GM21526 (cell line): ENCODE results near the gene REXO4.
"Not testable (repeated sequence)": the region's sequence is repeated elsewhere in the genome, so short reads cannot be mapped to it uniquely, and the experiment has no call there.

Experiments used
- ATAC-seq: cut with Tn5 transposase; IDR thresholded peaks from one replicate; pipeline ENCODE4 v1.9.1; 2021; ENCODE audit warnings: moderate library complexity; ENCODE audit not compliant: unreplicated experiment, low FRiP score

The REXO4 gene

DNA sequence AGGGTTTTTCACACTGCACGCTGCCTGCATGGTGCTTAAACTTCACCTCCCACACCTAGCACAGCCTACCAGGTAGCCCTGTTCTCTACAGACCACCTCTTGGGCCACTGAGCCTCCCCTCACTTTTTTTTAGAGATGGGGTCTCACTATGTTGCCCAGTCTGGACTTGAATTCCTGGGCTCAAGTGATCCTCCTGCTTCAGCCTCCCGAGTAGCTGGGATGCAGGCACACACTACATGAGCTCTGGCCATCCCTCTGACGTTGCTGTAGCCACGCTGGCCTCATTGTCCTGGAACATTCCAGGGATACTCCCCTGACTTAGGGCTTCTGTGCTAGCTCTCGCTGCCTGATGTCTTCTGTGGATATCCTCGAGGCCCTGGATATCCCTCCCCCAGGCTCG lies 34.8 kb upstream of the REXO4 start:
- ATAC-seq = no peak

DNA sequence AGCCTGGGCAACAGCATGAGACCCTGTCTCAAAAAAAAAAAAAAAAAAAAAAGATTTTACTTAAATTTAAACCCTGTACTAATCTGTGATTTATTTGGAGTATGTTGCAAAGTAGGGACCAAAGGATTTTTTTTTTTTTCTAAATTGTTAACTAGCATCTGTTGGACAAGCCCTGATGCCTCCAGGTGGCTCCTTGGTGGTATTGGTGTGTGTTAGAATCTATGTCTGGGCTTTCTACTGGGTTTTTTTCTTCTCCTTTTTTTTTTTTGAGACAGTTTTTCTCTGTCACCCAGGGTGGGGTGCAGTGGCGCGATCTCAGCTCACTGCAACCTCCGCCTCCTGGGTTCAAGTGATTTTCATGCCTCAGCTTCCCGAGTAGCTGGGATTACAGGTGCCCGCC lies 34.1 kb upstream of the REXO4 start:
- ATAC-seq = not testable (repeated sequence)

DNA sequence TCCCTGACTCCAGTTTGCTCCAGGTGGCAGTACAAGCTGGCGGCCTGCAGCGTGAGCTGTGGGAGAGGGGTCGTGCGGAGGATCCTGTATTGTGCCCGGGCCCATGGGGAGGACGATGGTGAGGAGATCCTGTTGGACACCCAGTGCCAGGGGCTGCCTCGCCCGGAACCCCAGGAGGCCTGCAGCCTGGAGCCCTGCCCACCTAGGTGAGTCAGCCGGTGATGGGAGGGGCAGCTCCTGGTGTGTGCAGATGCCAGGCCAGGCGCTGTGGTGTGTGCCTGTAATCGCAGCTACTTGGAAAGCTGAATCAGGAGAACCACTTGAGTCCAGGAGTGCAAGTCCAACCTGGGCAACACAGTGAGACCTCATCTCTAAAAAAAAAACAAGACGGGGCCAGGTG lies 31.9 kb upstream of the REXO4 start:
- no peak for ATAC-seq

DNA sequence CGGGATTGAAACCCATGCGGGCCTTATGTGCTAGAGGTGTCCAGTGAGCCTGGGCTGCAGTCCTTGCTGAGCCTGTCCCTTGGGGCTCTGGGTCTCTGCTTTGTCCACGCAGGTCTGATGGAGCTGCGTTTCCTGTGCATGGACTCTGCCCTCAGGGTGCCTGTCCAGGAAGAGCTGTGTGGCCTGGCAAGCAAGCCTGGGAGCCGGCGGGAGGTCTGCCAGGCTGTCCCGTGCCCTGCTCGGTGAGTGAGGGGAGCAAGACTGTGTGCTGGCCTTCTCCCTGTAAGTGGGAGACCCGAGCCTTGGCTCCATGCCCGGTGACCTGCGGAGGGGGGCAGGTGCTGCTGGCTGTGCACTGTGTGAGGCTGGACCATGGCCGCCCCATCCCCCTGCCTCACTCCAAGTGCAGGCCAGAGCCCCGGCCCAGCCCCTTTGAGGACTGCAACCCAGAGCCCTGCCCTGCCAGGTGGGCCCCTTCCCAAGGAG lies 30.7 kb upstream of the REXO4 start:
- no peak for ATAC-seq

DNA sequence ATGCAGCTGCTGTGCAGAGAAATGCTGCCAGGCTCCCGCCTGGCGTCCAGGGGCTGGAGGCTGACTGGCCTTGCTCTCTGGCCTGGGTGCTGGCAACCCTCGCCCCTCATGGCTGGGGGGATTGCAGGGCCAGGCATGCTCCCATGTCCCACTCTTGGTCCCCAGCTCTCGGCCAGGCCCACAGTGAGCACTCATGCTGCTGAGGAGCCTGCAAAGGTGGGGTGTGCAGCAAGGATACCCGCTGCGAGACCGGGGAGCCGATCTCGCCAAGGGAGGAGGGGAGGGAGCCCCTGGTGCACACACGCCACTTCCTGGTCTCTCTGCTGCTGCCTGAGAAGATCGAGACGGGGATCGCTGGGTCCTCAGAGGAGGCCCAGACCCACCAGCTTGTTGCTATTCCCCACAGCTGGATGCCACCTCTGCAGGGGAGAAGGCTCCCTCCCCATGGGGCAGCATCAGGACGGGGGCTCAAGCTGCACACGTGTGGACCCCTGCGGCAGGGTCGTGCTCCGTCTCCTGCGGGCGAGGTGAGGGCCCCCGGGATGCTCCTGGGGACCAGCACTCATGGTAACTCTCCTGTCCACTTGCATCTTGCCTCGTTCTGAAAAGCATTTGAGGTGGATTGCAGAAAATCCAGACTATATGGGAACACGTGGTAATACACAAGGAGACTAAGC lies 27.6 kb upstream of the REXO4 start:
- no peak for ATAC-seq

DNA sequence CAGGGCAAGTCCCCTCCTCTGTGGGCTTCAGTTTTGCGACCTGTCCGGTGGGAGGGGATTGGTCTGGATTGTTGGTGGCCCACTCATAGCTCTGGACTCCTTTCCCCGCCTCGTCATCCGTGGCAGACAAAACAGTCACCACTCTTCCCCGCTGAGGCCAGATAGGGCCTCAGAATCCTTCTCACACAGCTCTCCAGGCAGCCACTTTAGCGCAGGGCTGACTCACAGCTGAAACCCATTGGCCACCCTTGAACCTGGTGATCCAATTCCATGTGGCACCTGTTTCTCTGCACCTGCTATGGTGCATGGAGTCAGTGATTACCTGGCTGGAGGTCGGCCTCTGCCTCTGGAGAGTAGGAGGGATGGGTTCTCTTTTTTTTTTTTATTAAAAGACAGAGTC lies 26.2 kb upstream of the REXO4 start:
- no peak for ATAC-seq

DNA sequence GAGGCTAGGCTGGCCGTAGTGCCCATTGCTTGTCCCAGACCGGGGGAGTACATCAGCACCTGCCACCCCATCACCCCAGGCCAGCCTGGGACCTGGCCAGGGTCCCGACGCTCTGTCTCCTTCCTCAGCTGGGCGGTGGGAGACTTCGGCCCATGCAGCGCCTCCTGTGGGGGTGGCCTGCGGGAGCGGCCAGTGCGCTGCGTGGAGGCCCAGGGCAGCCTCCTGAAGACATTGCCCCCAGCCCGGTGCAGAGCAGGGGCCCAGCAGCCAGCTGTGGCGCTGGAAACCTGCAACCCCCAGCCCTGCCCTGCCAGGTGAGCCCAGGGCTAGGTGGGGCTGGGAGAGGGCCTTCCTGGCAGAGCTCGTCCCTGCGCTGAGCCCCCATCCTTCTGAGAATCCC lies 25.4 kb upstream of the REXO4 start:
- no peak for ATAC-seq

DNA sequence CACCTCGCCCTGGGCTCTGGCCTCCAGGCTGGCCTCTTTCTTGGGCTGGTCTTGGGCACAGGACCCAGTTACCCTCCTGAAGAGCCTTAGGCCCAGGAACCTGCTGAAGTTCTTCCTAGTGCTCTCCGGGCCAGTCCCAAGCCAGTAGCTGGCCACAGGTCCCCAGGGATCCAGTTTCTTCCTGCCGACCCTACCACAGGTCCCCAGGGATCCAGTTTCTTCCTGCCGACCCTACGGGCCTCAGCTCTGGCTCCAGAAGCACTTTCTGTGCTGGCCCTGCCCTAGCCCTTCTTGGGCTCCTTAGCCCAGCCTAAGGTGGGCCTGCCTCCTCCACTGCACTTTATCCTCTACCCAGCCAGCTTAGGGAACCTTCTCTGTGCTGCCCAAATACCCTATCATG lies 23.8 kb upstream of the REXO4 start:
- no peak for ATAC-seq

DNA sequence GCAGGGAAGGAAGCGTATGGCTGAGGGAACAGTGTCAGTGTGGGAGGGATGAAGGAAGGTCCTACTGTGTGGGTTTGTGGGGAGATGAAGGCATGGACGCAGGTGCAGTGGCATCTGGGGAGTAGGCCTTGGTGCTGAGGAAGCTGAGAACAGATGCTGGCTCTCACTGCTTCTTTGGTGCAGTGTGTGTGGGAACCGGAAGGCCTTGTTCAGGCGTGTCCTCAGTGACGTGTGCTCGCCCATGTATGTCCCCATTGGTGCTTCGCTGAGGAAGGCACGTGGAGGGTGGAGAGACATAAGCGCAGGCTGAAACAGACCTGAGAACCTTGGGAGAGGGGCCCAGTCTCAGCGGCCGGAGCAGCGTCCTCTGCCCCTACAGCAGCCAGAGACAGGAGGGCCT lies 23.1 kb upstream of the REXO4 start:
- ATAC-seq = no peak

DNA sequence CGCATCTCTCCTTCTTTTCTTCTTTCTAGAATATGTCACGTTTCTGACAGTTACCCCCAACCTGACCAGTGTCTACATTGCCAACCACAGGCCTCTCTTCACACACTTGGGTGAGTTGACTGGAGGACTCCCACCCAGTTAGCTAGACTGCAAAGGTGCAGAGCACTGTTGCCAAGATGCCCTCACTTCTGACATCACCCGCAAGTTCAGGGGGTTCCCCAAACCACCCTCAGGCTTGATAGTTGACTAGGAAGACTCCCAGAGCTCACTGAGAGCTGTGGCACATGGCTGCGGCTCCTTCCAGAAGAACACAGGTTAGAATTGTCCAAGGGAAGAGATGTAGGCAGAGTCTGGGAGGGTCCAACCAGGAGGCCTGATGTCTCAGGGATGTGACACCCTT lies 21.5 kb upstream of the REXO4 start:
- no peak for ATAC-seq

DNA sequence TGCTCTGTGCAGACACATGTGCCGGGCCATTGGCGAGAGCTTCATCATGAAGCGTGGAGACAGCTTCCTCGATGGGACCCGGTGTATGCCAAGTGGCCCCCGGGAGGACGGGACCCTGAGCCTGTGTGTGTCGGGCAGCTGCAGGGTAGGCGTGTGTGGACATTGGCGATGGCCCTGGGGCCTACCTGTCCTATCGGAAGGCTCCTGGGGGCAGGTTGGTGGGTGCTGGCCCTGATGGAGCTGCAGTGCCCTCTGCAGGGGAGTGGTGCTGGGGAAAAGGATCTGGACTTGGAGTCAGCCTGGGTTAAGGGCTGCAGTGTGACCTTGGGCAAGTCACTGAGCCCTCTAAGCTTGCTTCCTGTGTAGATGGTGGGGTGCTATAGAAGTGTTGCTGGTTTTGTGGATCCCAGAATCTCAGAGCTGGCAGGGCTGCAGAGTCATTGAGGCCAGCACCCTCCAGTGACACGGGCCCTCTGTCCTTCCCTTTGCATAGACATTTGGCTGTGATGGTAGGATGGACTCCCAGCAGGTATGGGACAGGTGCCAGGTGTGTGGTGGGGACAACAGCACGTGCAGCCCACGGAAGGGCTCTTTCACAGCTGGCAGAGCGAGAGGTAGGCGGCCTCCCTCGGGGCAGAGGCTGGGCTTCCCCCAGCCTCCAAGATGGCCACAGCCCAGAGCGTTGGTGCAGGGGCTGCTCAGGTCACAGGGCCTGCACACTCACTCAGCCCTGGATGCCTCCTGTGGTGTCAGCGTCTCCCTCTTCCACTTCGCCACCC lies 20.1 kb upstream of the REXO4 start:
- no peak for ATAC-seq

DNA sequence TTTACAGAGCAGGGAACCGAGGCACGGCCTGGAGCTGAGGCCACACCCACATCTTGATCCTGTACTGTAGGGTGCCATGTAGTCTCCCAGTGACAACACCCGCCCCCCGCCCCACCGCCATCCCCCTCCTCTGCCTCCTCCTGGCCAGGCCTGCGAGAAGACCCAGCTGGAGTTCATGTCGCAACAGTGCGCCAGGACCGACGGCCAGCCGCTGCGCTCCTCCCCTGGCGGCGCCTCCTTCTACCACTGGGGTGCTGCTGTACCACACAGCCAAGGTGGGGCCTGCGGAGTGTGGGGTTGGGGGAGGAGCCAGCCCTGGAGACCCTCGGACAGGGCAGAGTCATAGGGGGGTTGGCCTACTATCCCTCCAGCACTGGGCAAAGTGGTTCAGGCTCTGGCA lies 18.9 kb upstream of the REXO4 start:
- no peak for ATAC-seq

DNA sequence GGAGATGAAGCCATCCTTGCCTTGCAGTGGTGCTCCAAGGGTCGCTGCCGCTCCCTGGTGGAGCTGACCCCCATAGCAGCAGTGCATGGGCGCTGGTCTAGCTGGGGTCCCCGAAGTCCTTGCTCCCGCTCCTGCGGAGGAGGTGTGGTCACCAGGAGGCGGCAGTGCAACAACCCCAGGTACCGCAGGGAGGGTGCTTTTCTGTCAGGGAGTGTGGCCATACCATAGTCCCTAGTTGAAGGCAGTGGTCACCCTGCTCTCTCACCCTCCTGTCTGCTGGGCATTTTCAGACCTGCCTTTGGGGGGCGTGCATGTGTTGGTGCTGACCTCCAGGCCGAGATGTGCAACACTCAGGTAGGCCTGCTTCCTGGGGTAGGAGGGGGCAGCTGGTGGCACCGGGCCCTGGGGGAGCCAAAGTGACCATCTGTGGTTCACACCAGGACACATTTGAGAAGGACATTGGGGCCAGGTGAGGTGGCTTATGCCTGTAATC lies 15.6 kb upstream of the REXO4 start:
- no peak for ATAC-seq

DNA sequence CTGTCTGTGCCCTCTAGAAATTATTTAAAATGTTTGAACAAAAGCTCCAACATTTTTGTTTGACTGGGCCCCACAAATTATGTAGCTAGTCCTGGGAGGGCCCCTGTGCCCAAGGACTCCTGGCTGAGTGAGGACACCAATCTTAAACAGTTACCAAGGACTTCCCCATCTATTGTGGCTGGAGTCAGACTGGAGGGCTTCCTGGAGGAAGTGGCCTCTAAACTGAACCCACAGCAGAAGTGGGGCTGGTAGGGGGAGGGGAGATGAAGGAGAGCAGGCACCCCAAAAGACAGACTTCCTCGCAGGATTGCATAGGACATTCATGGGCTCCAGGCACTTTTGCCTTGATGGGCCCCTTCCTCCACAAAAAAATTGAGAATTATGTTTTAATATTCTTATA lies 12.4 kb upstream of the REXO4 start:
- ATAC-seq = no peak

DNA sequence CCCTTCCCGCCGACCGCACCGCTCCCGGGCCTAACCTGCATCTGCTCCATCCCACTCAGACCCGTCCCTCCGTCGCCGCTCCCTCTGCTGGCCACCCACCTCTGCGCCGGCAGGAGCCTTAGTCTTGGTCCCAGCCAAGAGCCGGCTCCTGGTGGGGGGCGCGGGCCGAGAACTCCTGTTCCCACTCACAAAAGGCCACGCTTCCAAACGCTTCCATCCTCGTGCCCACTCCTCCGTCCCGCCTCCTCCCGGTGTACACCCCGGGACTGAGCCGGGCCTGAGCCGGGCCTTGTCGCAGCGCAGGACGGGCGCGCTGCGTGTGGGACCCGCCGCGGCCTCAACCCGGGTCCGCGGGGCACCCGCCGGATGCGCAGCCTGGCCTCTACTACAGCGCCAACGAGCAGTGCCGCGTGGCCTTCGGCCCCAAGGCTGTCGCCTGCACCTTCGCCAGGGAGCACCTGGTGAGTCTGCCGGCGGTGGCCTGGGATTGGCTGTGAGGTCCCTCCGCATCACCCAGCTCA lies 11.9 kb upstream of the REXO4 start:
- ATAC-seq = no peak

DNA sequence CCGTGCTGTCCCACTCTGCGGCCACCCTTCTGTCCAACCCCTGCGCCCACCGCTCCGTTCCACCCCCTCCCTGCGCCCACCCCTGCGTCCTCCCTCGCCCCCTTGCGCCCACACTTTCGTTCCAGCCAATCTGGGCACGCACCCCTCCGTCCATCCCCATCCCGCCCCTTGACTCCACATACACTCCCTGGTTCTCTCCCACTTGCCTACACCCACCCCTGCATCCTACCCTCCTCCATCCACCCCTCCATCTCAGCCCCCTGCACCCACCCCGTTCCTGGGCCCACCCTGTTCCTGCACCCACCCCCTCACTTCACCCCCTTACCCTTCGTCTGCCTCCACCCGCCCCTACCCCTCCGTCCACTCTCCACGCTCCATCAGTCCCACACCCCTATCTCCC lies 11.4 kb upstream of the REXO4 start:
- no peak for ATAC-seq

DNA sequence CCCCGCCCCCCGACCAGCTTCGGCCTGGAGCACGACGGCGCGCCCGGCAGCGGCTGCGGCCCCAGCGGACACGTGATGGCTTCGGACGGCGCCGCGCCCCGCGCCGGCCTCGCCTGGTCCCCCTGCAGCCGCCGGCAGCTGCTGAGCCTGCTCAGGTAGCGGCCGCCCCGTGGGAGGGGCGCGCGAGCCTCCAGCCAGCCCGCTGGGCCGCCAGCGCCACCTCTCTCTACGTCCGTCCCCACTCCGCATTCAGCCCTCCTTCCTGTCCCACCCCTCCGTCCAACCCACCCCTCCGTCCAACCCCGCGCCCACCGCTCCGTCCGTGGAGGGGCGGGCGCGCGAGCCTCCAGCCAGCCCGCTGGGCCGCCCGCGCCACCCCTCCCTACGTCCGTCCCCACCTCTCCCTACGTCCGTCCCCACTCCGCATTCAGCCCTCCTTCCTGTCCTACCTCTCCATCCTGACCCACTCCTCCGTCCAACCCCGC lies 10.8 kb upstream of the REXO4 start:
- ATAC-seq = no peak

DNA sequence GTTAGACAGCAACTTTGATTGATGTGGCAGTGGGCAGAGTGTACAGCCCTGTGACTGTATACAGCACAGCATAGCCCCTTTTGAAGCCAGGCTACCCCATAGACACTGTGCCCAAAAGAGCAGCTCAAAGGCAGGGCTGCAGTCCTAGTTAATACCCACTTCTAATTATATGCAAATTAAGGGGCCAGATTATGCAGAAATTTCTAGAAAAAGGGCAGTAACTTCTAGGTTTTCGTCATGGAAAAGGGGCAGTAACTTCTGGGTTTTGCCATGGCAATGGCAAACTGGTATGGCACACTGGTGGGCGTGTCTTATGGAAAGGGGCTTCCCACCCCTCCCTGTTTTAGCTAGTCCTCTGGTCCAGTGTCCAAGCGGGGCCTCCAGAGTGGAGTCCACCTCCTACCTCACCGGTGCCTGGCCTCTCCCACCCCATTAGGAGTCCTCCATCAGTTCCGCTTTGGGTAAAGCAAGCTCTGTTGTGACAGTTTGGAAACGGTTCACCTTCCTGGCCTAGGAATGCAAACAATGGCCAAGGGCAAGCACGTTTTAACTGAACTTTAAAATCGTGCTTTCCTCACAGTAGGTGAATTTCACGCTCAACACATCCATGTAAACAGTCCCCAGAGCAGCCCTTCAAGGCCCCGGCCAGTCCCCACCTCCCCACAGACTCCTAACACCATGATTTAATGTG lies 10.0 kb upstream of the REXO4 start:
- ATAC-seq = no peak

DNA sequence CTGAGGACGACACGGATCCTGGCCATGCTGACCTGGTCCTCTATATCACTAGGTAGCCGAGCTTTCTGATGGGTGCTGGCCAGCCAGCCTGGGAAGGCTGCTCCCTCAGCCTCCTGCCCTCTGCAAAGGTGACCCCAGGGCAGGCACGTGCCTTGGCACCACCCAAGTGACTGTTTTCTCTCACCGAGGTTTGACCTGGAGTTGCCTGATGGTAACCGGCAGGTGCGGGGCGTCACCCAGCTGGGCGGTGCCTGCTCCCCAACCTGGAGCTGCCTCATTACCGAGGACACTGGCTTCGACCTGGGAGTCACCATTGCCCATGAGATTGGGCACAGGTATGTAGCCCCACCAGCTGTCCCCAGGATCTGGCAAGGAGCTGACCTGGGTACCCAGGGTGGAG lies 8.2 kb upstream of the REXO4 start:
- ATAC-seq = no peak

DNA sequence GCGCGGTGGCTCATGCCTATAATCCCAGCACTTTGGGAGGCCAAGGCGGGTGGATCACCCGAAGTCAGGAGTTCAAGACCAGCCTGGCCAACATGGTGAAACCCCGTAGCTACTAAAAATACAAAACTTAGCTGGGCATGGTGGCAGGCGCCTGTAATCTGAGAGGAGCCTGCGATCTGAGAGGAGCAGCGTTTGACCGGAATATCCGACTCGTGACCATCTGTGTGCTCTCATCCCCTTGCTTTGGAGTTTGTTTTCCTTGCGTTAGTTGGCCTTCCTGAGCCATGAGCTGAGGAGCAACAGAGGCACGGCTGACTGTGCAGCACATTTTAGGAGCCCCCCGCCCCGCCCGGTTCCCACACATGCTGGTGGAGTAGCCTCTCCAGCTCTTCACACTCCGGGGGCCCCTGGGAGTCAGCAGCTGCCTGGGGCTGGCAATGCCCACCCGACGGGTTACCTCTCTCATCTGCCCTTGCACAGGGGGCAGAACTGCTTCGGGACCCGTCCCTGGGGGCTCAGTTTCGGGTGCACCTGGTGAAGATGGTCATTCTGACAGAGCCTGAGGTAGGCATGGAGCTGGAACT lies 7.3 kb upstream of the REXO4 start:
- no peak for ATAC-seq

DNA sequence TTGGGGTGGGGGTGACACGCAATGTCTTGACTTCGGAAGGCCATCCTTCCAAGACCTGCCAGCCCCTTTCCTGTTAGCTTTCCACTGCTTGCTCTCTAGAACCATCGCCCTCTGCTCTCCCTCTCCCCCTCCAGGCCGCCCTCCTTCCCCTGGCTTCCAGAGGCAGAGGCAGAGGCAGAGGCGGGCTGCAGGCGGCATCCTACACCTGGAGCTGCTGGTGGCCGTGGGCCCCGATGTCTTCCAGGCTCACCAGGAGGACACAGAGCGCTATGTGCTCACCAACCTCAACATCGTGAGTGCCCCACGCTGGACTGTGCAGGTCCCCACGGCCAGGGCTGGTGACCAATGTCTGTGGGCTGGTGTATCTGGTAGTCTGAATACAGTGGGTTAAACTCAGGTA lies 6.4 kb upstream of the REXO4 start:
- no peak for ATAC-seq
